Naive thymus-derived CD8-positive, alpha-beta T cell (primary cell): ENCODE data around the gene MVB12A. TPM values are rescaled to one million over a fixed set of nuclear protein-coding genes. Genes with fewer than 3 reads are reported as not detected.

Experiments
- ATAC-seq, 2 donors: fragments of 150-1000 bp; cut with Tn5 transposase in 1 of 2; sonication (Bioruptor Pico), chemical (Tn5 transposase) in 1 of 2; 1 replicate in 1 of 2; 2 replicates in 1 of 2; pipeline ENCODE4 v1.10.0; 2021; ENCODE audit warnings: mild to moderate bottlenecking in 2 of 2, moderate library complexity in 2 of 2
- POLR2A ChIA-PET: fragments of 350-600 bp; sonication (Branson Sonifier 250); formaldehyde crosslinking; loops from one replicate; lab custom pipeline; 2021; ENCODE audit warnings: antibody characterized with exemption; lab: Charles Lee
- DNase-seq, 10 donors: peaks; one replicate each; pipeline versions ENCODE4 v3.0.0 to v3.0.0-alpha.2; 2020 to 2022
- H3K27ac Mint-ChIP-seq, 10 donors: one replicate each; pipeline ENCODE4 v1.8.0; 2020 to 2022; ENCODE audit warnings: mild to moderate bottlenecking in 10 of 10, mixed read lengths in 10 of 10, moderate library complexity in 4 of 10, inconsistent platforms in 1 of 10
- H3K27me3 Mint-ChIP-seq, 5 donors: one replicate each; pipeline ENCODE4 v1.8.0; 2021 to 2022; ENCODE audit warnings: mixed read lengths in 5 of 5
- H3K36me3 Mint-ChIP-seq, 3 donors: one replicate each; pipeline ENCODE4 v1.8.0; 2020 to 2022; ENCODE audit warnings: mixed read lengths in 3 of 3, mild to moderate bottlenecking in 2 of 3, inconsistent platforms in 1 of 3
- H3K4me1 Mint-ChIP-seq, 4 donors: one replicate each; pipeline ENCODE4 v1.8.0; 2021 to 2022; ENCODE audit warnings: mixed read lengths in 4 of 4
- H3K4me3 Mint-ChIP-seq, 10 donors: one replicate each; pipeline ENCODE4 v1.8.0; 2020 to 2022; ENCODE audit warnings: mild to moderate bottlenecking in 10 of 10, mixed read lengths in 10 of 10, moderate library complexity in 6 of 10, inconsistent platforms in 1 of 10
- H3K9me3 Mint-ChIP-seq, 9 donors: one replicate each; pipeline ENCODE4 v1.8.0; 2020 to 2022; ENCODE audit warnings: mixed read lengths in 9 of 9, mild to moderate bottlenecking in 3 of 9, inconsistent platforms in 1 of 9, moderate library complexity in 1 of 9
- polyA plus RNA-seq, 3 donors: library from polyadenylated mRNA; unstranded; fragments of 300-500 nt; fragmentation: Illumina TruSeq; gene quantifications; one replicate each; pipeline ENCODE4 v1.2.3, GENCODE V29; 2021
- total RNA-seq, 8 experiments: library from RNA in 2 of 8; stranded (reverse) in 2 of 8; gene quantifications; one replicate each; pipeline ENCODE4 v1.2.3 and lab custom pipeline; 2021 to 2026

The MVB12A gene
- total and polyA plus RNA-seq, 5 experiments from 2014 or later, result 24.3 to 34.6 (median 30.0) TPM

GRCh38 chr19:17424743-17425365, 5.0 kb downstream of the MVB12A start:
- no peaks in the 10 kb centered on the region for H3K9me3 Mint-ChIP-seq
- ATAC-seq (no peak), DNase-seq (peak in 3 of 10 donors; percentile 11 to 38 (median 14))
- no peaks in the 10 kb centered on the region for H3K27me3 Mint-ChIP-seq
- peak overlapping the region in 4 of 10 donors; percentile 7 to 59 (median 42) for H3K27ac Mint-ChIP-seq
- no peak overlapping the region for H3K4me3 Mint-ChIP-seq
- peaks cover 0 to 6% (median 2%) of the 10 kb centered on the region in 3 donors for H3K36me3 Mint-ChIP-seq
- POLR2A ChIA-PET, result no interaction called here
- H3K4me1 Mint-ChIP-seq, result peaks cover 7 to 27% (median 16%) of the 10 kb centered on the region in 4 donors

- Mint-ChIP-seq H3K4me1 (peaks cover 0 to 5% (median 2%) of the 10 kb centered on the region in 4 donors), H3K36me3 (peaks cover 0 to 2% (median 0%) of the 10 kb centered on the region in 3 donors), H3K27me3 (no peaks in the 10 kb centered on the region), H3K4me3 (no peak overlapping the region), H3K9me3 (no peaks in the 10 kb centered on the region), H3K27ac (peak overlapping the region in 1 of 10 donors; percentile 63)
- no peak for DNase-seq
- no peak for ATAC-seq
- POLR2A ChIA-PET, result interaction anchor here (1.8 kb wide), 1 partner anchor 10 kb away, joined by 5 read pairs; the partner anchor contains the start of gene MVB12A
Measured at GRCh38 chr19:17429641-17430113, 9.8 kb downstream of the MVB12A start.

DNA sequence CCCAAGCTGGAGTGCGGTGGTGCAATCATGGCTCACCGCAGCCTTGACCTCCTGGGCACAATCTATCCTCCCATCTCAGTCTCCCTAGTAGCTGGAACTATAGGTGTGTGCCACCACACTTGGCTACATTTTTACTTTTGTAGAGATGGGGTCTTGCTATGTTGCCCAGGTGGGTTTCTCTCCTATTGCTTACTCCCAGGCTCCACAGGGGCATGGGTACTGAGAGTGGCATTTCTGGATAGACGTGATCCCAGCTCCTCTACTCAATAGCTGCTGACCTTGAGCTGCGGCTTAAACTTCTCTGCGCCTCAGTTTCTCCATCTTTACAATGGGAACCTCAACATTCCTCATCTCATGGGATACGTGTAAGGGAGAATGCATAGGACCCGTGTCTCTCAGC, 11.6 kb downstream of the MVB12A start:
- Mint-ChIP-seq H3K36me3 (peaks cover 0 to 2% (median 2%) of the 10 kb centered on the region in 3 donors), H3K27me3 (no peaks in the 10 kb centered on the region), H3K9me3 (no peaks in the 10 kb centered on the region), H3K4me3 (no peak overlapping the region), H3K27ac (no peak overlapping the region), H3K4me1 (no peaks in the 10 kb centered on the region)
- POLR2A ChIA-PET, result no interaction called here
- no peak for ATAC-seq
- no peak for DNase-seq

- Mint-ChIP-seq H3K27ac (no peak overlapping the region), H3K9me3 (no peaks in the 10 kb centered on the region), H3K27me3 (no peaks in the 10 kb centered on the region), H3K4me1 (no peaks in the 10 kb centered on the region), H3K36me3 (peaks cover 0 to 2% (median 2%) of the 10 kb centered on the region in 3 donors), H3K4me3 (no peak overlapping the region)
- no peak for ATAC-seq
- POLR2A ChIA-PET, result no interaction called here
- DNase-seq, result no peak
Measured at GRCh38 chr19:17435218-17435617, 15.4 kb downstream of the MVB12A start.

- Mint-ChIP-seq H3K27ac (no peak overlapping the region), H3K36me3 (peaks cover 0 to 2% (median 2%) of the 10 kb centered on the region in 3 donors), H3K27me3 (no peaks in the 10 kb centered on the region), H3K4me3 (no peak overlapping the region), H3K9me3 (no peaks in the 10 kb centered on the region), H3K4me1 (no peaks in the 10 kb centered on the region)
- POLR2A ChIA-PET, result interaction anchor here (0.6 kb wide), 1 partner anchor 13 kb away, joined by 3 read pairs; no protein-coding TSS in a partner anchor
- ATAC-seq (no peak), DNase-seq (no peak)
Measured at GRCh38 chr19:17436094-17436873, 16.4 kb downstream of the MVB12A start.

GRCh38 chr19:17436874-17437267, 17.0 kb downstream of the MVB12A start:
- DNase-seq, result no peak
- Mint-ChIP-seq H3K36me3 (peaks cover 0 to 2% (median 2%) of the 10 kb centered on the region in 3 donors), H3K4me1 (peaks cover 0 to 4% (median 0%) of the 10 kb centered on the region in 4 donors), H3K9me3 (no peaks in the 10 kb centered on the region), H3K27me3 (no peaks in the 10 kb centered on the region), H3K27ac (no peak overlapping the region), H3K4me3 (no peak overlapping the region)
- POLR2A ChIA-PET, result interaction anchor here (0.6 kb wide), 1 partner anchor 308 kb away, joined by 5 read pairs; no protein-coding TSS in a partner anchor
- ATAC-seq, result no peak

- Mint-ChIP-seq H3K4me3 (no peak overlapping the region), H3K9me3 (no peaks in the 10 kb centered on the region), H3K4me1 (peaks cover 0 to 4% (median 0%) of the 10 kb centered on the region in 4 donors), H3K27me3 (no peaks in the 10 kb centered on the region), H3K27ac (peak overlapping the region in 1 of 10 donors; percentile 55), H3K36me3 (no peaks in the 10 kb centered on the region)
- ATAC-seq, result peak; percentile 72 to 75
- DNase-seq, result peak in 7 of 10 donors; percentile 17 to 58 (median 41)
- POLR2A ChIA-PET, result interaction anchor here (0.6 kb wide), 1 partner anchor 13 kb away, joined by 3 read pairs; no protein-coding TSS in a partner anchor
Measured at GRCh38 chr19:17441241-17442021, 21.6 kb downstream of the MVB12A start.

DNA sequence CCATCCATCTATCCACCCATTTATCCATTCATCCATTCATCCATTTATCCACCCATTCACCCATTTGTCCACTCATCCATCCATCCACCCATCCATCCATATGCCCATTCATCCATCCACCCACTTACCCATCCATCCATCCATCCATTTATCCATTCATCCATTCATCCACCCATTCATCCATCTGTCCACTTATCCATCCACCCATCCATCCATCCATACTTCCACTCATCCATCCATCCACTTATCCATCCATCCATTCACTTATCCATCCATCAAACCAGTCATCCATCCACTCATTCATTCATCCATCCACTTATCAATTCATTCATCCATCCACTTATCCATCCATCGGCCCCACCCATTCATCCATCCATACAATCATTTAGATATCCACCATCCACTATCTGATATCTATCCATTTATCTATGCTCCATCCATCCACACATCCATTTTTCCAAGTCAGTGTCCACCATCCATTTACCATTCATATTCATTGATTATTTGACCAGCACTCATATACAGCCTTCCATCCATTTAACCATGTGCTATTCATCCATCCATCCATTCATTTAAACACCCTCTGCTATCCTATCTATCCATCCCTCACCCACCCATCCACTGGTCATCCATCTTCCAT, 25.8 kb downstream of the MVB12A start:
- H3K36me3 Mint-ChIP-seq, result no peaks in the 10 kb centered on the region

DNA sequence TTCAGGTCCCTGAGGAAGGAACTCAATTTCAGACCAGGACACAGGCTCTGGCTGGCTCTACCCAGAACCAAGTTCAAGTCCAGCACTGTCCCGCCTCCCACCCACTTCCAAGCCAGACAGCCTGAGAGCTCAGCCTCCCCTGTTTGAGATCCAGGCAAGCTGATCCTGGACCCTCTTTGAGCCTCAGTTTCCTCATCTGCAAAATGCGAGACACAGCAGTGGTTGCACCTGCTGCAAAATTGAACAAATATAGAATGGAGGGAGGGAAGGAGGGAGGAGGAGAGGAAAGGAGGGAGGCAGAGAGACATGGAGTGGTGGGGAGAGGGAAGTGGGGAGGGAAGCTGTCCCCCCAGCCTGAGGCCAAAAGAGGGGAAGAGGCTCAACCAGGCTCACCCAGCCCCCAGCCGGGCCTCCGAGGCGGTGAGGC, 27.9 kb downstream of the MVB12A start:
- no peaks in the 10 kb centered on the region for H3K9me3 Mint-ChIP-seq
- ATAC-seq (no peak), DNase-seq (no peak)
- peak overlapping the region in 1 of 10 donors; percentile 32 for H3K27ac Mint-ChIP-seq
- H3K4me1 Mint-ChIP-seq, result peaks cover 0 to 18% (median 8%) of the 10 kb centered on the region in 4 donors
- H3K36me3 Mint-ChIP-seq, result no peaks in the 10 kb centered on the region
- H3K27me3 Mint-ChIP-seq, result peaks cover 4 to 19% (median 8%) of the 10 kb centered on the region in 5 donors
- POLR2A ChIA-PET, result no interaction called here
- H3K4me3 Mint-ChIP-seq, result peak overlapping the region in 9 of 10 donors; percentile 40 to 70 (median 56)

More for the DNA sequence above, 25.8 kb downstream of the MVB12A start:
- ATAC-seq (no peak), DNase-seq (no peak)
- no peak overlapping the region for H3K27ac Mint-ChIP-seq
- H3K9me3 Mint-ChIP-seq, result no peaks in the 10 kb centered on the region
- H3K4me3 Mint-ChIP-seq, result no peak overlapping the region
- peaks cover 4 to 11% (median 8%) of the 10 kb centered on the region in 5 donors for H3K27me3 Mint-ChIP-seq
- H3K4me1 Mint-ChIP-seq, result peaks cover 0 to 15% (median 9%) of the 10 kb centered on the region in 4 donors
- POLR2A ChIA-PET, result no interaction called here

DNA sequence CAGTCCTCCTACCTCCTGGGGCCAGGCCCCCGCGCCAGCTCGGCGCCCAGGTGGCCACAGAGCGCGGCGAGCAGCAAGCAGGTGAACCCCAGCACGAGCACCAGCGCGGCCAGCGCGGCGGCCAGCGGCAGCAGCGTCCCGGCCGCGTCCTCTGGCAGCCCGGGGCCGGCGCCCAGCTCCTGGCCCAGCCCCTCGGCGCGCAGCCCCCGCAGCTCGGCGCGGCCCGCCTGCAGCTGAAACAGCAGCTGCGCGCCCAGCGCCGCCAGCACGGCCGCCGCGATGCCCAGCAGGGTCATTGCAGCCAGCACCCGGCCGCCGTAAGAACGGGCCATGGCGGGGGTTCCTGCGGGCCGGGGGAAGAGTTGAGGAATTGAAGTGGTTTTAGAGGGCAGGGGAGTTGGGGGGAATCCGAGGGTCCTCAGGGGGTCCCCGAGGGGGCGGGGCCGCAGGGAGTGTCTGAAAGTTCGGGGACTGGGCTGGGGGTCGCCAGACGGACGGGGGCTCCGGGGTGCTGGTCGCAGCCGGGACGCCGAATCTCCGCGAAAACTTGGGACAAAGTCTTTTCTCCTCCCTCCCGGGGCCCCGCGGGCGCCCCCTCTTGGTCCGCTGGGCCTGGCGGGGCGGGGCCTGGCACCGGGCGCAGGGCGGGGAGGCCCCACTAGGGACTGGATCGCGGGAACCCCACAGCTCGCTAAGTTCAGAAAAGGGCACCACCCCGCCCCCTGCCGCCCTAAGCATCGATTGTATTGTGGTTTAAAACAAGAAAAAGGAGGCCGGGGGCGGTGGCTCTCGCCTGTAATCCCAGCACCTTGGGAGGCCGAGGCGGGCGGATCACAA, 28.5 kb downstream of the MVB12A start, which contains the start of gene TMEM221:
Gene TMEM221 (minus strand): TSS at position 538 of the 837 bp plus-strand sequence. CDS start 206 bp downstream, at position 332.
- ATAC-seq (peak; percentile 88 to 91), DNase-seq (peak; percentile 34 to 78 (median 48))
- Mint-ChIP-seq H3K27me3 (peaks cover 5 to 21% (median 8%) of the 10 kb centered on the region in 5 donors), H3K27ac (peak within 1 kb of the TSS in 1 of 10 donors; percentile 32), H3K4me3 (peak within 1 kb of the TSS in 9 of 10 donors; percentile 40 to 77 (median 59)), H3K36me3 (no peaks in the 10 kb centered on the region), H3K4me1 (peaks cover 0 to 20% (median 8%) of the 10 kb centered on the region in 4 donors), H3K9me3 (no peaks in the 10 kb centered on the region)
- POLR2A ChIA-PET, result interaction anchor here (0.7 to 0.9 kb wide), 3 partner anchors 19 to 683 kb away, joined by 3 to 4 read pairs (median 3); no protein-coding TSS in a partner anchor
